ENCODE results near the gene CYFIP1. TPM values are rescaled to one million over a fixed set of nuclear protein-coding genes. Genes with fewer than 3 reads are reported as not detected.
A peak's percentile ranks its signal among the peaks of the same experiment; 100 is the strongest.

The CYFIP1 gene
- total RNA-seq, 3 donors from 2014 or later (not counting 1 experiment from before 2014, with no cell fraction given): 6.4 to 9.2 (median 8.8) TPM

DNA sequence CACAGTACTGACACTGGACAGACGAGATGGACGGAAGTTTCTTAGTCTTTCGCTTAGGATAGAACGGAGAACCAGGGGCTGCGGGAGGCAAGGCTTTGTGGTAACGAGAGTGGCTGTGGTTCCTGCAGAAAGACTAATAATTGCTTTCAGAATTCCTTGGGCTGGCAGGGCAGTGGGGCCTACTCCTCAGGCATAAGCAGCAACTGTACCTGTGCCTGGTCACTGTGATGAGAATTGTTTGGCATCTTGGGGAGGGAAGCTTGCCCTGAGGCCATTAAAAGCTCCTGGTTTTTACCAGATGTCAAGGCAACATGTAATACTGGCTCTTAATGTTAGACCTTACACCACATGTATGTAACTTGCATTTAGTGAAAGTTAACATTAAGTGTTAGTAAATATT is 134.1 kb downstream of the CYFIP1 start:
- TF ChIP-seq, protein P1, sequence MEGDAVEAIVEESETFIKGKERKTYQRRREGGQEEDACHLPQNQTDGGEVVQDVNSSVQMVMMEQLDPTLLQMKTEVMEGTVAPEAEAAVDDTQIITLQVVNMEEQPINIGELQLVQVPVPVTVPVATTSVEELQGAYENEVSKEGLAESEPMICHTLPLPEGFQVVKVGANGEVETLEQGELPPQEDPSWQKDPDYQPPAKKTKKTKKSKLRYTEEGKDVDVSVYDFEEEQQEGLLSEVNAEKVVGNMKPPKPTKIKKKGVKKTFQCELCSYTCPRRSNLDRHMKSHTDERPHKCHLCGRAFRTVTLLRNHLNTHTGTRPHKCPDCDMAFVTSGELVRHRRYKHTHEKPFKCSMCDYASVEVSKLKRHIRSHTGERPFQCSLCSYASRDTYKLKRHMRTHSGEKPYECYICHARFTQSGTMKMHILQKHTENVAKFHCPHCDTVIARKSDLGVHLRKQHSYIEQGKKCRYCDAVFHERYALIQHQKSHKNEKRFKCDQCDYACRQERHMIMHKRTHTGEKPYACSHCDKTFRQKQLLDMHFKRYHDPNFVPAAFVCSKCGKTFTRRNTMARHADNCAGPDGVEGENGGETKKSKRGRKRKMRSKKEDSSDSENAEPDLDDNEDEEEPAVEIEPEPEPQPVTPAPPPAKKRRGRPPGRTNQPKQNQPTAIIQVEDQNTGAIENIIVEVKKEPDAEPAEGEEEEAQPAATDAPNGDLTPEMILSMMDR (IDR thresholded peaks at IDR 0.05): no peak
- no peak for DNase-seq
- Mint-ChIP-seq H3K27me3 (ENCODE audit: low read depth in 2 of 2) (no peaks in the 10 kb centered on the region), H3K4me1 (peaks cover 47 to 61% of the 10 kb centered on the region in 2 donors), H3K36me3 (no peaks in the 10 kb centered on the region), H3K4me3 (no peak overlapping the region), H3K27ac (peak overlapping the region; percentile 37 to 77), H3K9me3 (no peaks in the 10 kb centered on the region)
- no peaks in the 10 kb centered on the region for H3K9me3 ChIP-seq (ENCODE audit: control insufficient read depth, insufficient read depth, low read length)
- no peak for ATAC-seq
- WGBS (ENCODE audit: insufficient coverage): 94% methylated on average over 6 of the region's 6 CpGs
- H3K27ac ChIP-seq (ENCODE audit: low read length): no peak overlapping the region
- intact Hi-C loops (cut with micrococcal nuclease): no loop called here
- H3K27me3 ChIP-seq (ENCODE audit: control insufficient read depth, insufficient read depth, low read length): no peaks in the 10 kb centered on the region
- H3K4me3 ChIP-seq (ENCODE audit: low read length): no peak overlapping the region
- peaks cover 10% of the 10 kb centered on the region for H3K4me1 ChIP-seq (ENCODE audit: control insufficient read depth, insufficient read depth, low read length)
- H3K36me3 ChIP-seq (ENCODE audit: control insufficient read depth, insufficient read depth, low read length): peaks cover 32% of the 10 kb centered on the region

DNA sequence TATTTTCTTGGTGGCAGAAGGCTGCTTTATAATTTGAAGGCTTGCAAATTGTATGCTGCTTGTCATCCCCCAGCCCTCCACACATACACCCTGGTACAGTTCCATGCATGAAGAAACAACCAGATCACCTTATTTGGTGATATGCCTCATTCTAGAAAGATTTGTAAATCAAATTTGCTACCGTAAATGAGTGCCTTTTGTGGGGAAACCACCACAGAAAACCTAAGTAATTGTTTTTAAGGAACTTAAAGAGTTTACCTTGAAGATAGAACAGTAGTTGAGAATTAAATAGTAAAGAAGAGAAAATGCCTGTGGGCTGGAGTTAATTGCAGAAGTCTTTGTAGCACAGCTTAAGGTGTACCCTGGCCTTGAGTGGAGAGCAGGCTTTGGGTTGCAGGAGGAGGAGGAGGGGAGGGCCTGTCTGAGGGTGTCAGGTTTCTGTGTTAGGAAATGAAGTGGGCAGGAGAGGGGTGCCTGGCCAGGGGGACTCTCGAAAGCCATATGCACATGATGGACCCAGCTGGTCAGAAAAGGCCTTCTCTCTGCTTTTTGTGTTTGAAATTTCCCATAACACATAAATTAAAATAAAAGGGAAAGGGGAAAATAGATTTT is 134.8 kb downstream of the CYFIP1 start:
- Mint-ChIP-seq H3K4me3 (no peak overlapping the region), H3K9me3 (no peaks in the 10 kb centered on the region), H3K27ac (peak overlapping the region; percentile 37 to 77), H3K36me3 (no peaks in the 10 kb centered on the region), H3K4me1 (peaks cover 47 to 61% of the 10 kb centered on the region in 2 donors), H3K27me3 (ENCODE audit: low read depth in 2 of 2) (no peaks in the 10 kb centered on the region)
- WGBS (ENCODE audit: insufficient coverage): 76% methylated on average over 1 of the region's 2 CpGs
- H3K4me1 ChIP-seq (ENCODE audit: control insufficient read depth, insufficient read depth, low read length): peaks cover 11% of the 10 kb centered on the region
- no peaks in the 10 kb centered on the region for H3K27me3 ChIP-seq (ENCODE audit: control insufficient read depth, insufficient read depth, low read length)
- no peaks in the 10 kb centered on the region for H3K9me3 ChIP-seq (ENCODE audit: control insufficient read depth, insufficient read depth, low read length)
- no peak overlapping the region for H3K27ac ChIP-seq (ENCODE audit: low read length)
- ATAC-seq: no peak
- intact Hi-C loops (cut with micrococcal nuclease): no loop called here
- no peak for DNase-seq
- H3K4me3 ChIP-seq (ENCODE audit: low read length): no peak overlapping the region
- TF ChIP-seq, protein P1 (IDR thresholded peaks at IDR 0.05): no peak
- peaks cover 31% of the 10 kb centered on the region for H3K36me3 ChIP-seq (ENCODE audit: control insufficient read depth, insufficient read depth, low read length)

DNA sequence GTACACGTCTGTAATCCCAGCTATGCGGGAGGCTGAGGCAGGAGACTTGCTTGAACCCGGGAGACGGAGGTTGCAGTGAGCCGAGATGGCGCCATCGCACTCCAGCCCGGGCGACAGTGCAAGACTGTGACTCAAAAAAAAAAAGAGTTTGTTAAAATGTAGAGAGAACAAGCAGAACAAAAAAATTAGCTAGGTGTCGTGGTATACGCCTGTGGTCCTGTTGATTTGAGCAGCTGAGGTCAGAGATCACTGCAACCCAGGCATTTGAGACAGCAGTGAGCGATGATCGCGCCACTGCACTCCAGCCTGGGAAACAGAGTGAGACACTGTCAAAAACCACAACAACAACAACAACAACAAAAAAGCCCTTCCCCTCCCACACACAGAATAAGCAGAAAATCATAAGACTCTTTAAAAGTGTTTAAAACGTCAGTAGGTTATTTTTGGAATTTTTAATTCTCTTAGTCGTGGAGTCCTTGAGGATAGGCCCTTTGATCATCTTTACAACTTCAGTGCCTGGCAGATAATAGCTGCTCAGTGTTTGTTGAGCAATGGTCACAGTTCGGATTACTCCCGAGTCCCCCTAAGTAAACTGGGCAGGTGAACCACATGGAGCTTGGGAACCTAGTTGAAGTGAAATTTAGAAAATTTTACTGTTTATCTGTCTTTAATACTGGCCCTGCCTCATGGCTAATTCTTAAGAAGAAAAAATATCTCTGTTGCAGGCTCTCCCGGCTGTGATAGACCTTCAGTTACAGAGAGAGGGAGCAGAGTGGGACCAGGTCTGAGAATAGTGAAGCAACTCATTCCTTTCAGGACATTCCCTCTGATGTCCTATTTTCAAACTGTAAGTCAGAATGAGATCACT is 135.5 kb downstream of the CYFIP1 start:
- H3K36me3 Mint-ChIP-seq: no peaks in the 10 kb centered on the region
- no peak overlapping the region for H3K27ac ChIP-seq (ENCODE audit: low read length)
- no peak overlapping the region for H3K4me3 Mint-ChIP-seq
- H3K36me3 ChIP-seq (ENCODE audit: control insufficient read depth, insufficient read depth, low read length): peaks cover 24% of the 10 kb centered on the region
- TF ChIP-seq, protein P1 (IDR thresholded peaks at IDR 0.05): no peak
- no peaks in the 10 kb centered on the region for H3K9me3 ChIP-seq (ENCODE audit: control insufficient read depth, insufficient read depth, low read length)
- WGBS (ENCODE audit: insufficient coverage): 92% methylated on average over 18 of the region's 19 CpGs
- DNase-seq (no peak), ATAC-seq (no peak)
- H3K27me3 Mint-ChIP-seq (ENCODE audit: low read depth in 2 of 2): no peaks in the 10 kb centered on the region
- intact Hi-C loops (cut with micrococcal nuclease): no loop called here
- no peak overlapping the region for H3K4me3 ChIP-seq (ENCODE audit: low read length)
- H3K27me3 ChIP-seq (ENCODE audit: control insufficient read depth, insufficient read depth, low read length): no peaks in the 10 kb centered on the region
- H3K27ac Mint-ChIP-seq: peak overlapping the region; percentile 37 to 77
- H3K4me1 Mint-ChIP-seq: peaks cover 48 to 60% of the 10 kb centered on the region in 2 donors
- H3K9me3 Mint-ChIP-seq: no peaks in the 10 kb centered on the region
- peaks cover 15% of the 10 kb centered on the region for H3K4me1 ChIP-seq (ENCODE audit: control insufficient read depth, insufficient read depth, low read length)

Data from natural killer cell (primary cell).